HCT116 (cell line): ENCODE data around the gene CSPG4. TPM values are rescaled to one million over a fixed set of nuclear protein-coding genes. Genes with fewer than 3 reads are reported as not detected.

Experiments
- ATAC-seq: fragments of 200-7000 bp; cut with Tn5 transposase; 2 replicates; pipeline ENCODE4 v1.9.1; 2020; ENCODE audit warnings: mild to moderate bottlenecking, moderate library complexity
- BruUV-seq: library from RNA; stranded (reverse); fragments of 400-500 nt; replicated peaks from 2 replicates; lab custom pipeline; 2021; lab: Mats Ljungman, UMichigan
- CTCF ChIA-PET: fragments of 300-600 bp; sonication (Branson Sonifier 250); formaldehyde crosslinking; loops from one replicate; lab custom pipeline; 2021; ENCODE audit warnings: antibody characterized with exemption; lab: Charles Lee
- POLR2A ChIA-PET: fragments of 300-600, 350-600 bp; sonication (Branson Sonifier 250); formaldehyde crosslinking; loops from one replicate; lab custom pipeline; 2021; ENCODE audit warnings: antibody characterized with exemption; lab: Charles Lee
- RAD21 ChIA-PET, 2 experiments: fragments of 300-600 bp; sonication (Branson Sonifier 250); formaldehyde crosslinking; loops; one replicate each; lab custom pipeline; 2023; ENCODE audit warnings: low total read pairs in 2 of 2; ENCODE audit not compliant: uncharacterized antibody in 2 of 2, unreplicated experiment in 2 of 2, low non-redundant PET in 1 of 2; lab: Charles Lee
- DNase-seq: peaks from one replicate; pipeline ENCODE4 v3.0.0-alpha.2; 2010; ENCODE audit warnings: low read depth, low spot score
- H2AFZ ChIP-seq: fragments of 200-600 bp; shearing (Covaris generic), sonication (generic); 2 replicates; pipeline ENCODE4 v1.6.1; 2017; ENCODE audit warnings: low read depth, mixed run types, mixed read lengths, antibody characterized with exemption, low read length; ENCODE audit not compliant: poor library complexity, severe bottlenecking
- H3K27ac ChIP-seq: 2 replicates; pipeline ENCODE4 v1.5.1; 2012; ENCODE audit warnings: low read depth, low read length
- H3K27me3 ChIP-seq: fragments of 200-600 bp; sonication (generic); 2 replicates; pipeline ENCODE4 v1.6.1; 2016; ENCODE audit warnings: mixed run types, low read length, mixed read lengths; ENCODE audit not compliant: insufficient read depth
- H3K36me3 ChIP-seq, 2 experiments: fragments of 200-500 bp in 1 of 2; fragments of 200-600 bp in 1 of 2; sonication (Bioruptor generic) in 1 of 2; sonication (generic) in 1 of 2; 2 replicates each; pipeline versions ENCODE4 v1.5.1 to v1.6.1; 2014 to 2016; ENCODE audit warnings: low read length in 2 of 2, inconsistent platforms in 1 of 2, mixed read lengths in 1 of 2, mixed run types in 1 of 2; ENCODE audit not compliant: insufficient read depth in 2 of 2, control insufficient read depth in 1 of 2
- H3K4me1 ChIP-seq, 2 experiments: fragments of 200-600 bp in 1 of 2; sonication (generic) in 1 of 2; 2 replicates each; pipeline versions ENCODE4 v1.5.1 to v1.6.1; 2012 to 2017; ENCODE audit warnings: low read length in 2 of 2, inconsistent platforms in 1 of 2, mild to moderate bottlenecking in 1 of 2, mixed read lengths in 1 of 2, mixed run types in 1 of 2, moderate library complexity in 1 of 2; ENCODE audit not compliant: insufficient read depth in 2 of 2, control insufficient read depth in 1 of 2
- H3K4me2 ChIP-seq: fragments of 200-600 bp; sonication (generic); 2 replicates; pipeline ENCODE4 v1.6.1; 2017; ENCODE audit warnings: mixed run types, low read length, mixed read lengths
- H3K4me3 ChIP-seq, 2 experiments: fragments of 200-600 bp in 1 of 2; sonication (generic) in 1 of 2; replicated peaks in 1 of 2; 2 replicates each; pipeline ENCODE4 v1.5.1; 2011 to 2016; ENCODE audit warnings: low read length in 2 of 2, control low read depth in 1 of 2, low read depth in 1 of 2, mild to moderate bottlenecking in 1 of 2, mixed read lengths in 1 of 2, mixed run types in 1 of 2
- H3K79me2 ChIP-seq: fragments of 200-600 bp; sonication (generic); 2 replicates; pipeline ENCODE4 v1.6.1; 2017; ENCODE audit warnings: mild to moderate bottlenecking, mixed run types, low read length, moderate library complexity, mixed read lengths; ENCODE audit not compliant: insufficient read depth
- H3K9ac ChIP-seq: fragments of 200-600 bp; sonication (generic); 2 replicates; pipeline ENCODE4 v1.6.1; 2016; ENCODE audit warnings: low read length, mixed read lengths
- H3K9me2 ChIP-seq: fragments of 200-600 bp; sonication (generic), shearing (Covaris generic); 2 replicates; pipeline ENCODE4 v1.6.1; 2017; ENCODE audit warnings: mixed run types, mild to moderate bottlenecking, moderate library complexity; ENCODE audit not compliant: insufficient read depth
- H3K9me3 ChIP-seq, 2 experiments: fragments of 200-500 bp in 1 of 2; fragments of 200-600 bp in 1 of 2; sonication (Bioruptor generic) in 1 of 2; sonication (generic) in 1 of 2; 2 replicates each; pipeline ENCODE4 v1.6.1; 2014 to 2017; ENCODE audit warnings: low read length in 2 of 2, mixed read lengths in 2 of 2, inconsistent platforms in 1 of 2, low read depth in 1 of 2, mild to moderate bottlenecking in 1 of 2, mixed run types in 1 of 2, moderate library complexity in 1 of 2; ENCODE audit not compliant: control insufficient read depth in 1 of 2, insufficient read depth in 1 of 2
- H4K20me1 ChIP-seq: fragments of 200-600 bp; sonication (generic), shearing (Covaris generic); 2 replicates; pipeline ENCODE4 v1.6.1; 2017; ENCODE audit warnings: mixed run types, mild to moderate bottlenecking, moderate library complexity; ENCODE audit not compliant: insufficient read depth
- CBX3 ChIP-seq: IDR thresholded peaks from 2 replicates; pipeline ENCODE4 v1.6.1; 2012; ENCODE audit warnings: low read depth
- CEBPB ChIP-seq: IDR thresholded peaks from 2 replicates; pipeline ENCODE4 v1.6.1; 2012; ENCODE audit warnings: low read depth
- CTCF ChIP-seq, 3 experiments: fragments of 200-600 bp in 1 of 3; sonication (generic) in 1 of 3; IDR thresholded peaks in 2 of 3; conservative IDR thresholded peaks in 1 of 3; 2 replicates each; pipeline ENCODE4 v1.5.1; 2012 to 2017; ENCODE audit warnings: low read depth in 2 of 3, low read length in 2 of 3, antibody characterized with exemption in 1 of 3, borderline replicate concordance in 1 of 3, control low read depth in 1 of 3, mild to moderate bottlenecking in 1 of 3, mixed read lengths in 1 of 3, mixed run types in 1 of 3, moderate library complexity in 1 of 3; ENCODE audit not compliant: insufficient read depth in 1 of 3
- EGR1 ChIP-seq: IDR thresholded peaks from 2 replicates; pipeline ENCODE4 v1.6.1; 2012; ENCODE audit warnings: low read depth
- ELF1 ChIP-seq: IDR thresholded peaks from 2 replicates; pipeline ENCODE4 v1.6.1; 2012; ENCODE audit warnings: low read depth, borderline replicate concordance
- EZH2 ChIP-seq: fragments of 200-600 bp; sonication (generic); IDR thresholded peaks from 2 replicates; pipeline ENCODE4 v1.6.1; 2017; ENCODE audit warnings: antibody characterized with exemption, mixed run types
- FOSL1 ChIP-seq: IDR thresholded peaks from 2 replicates; pipeline ENCODE4 v1.6.1; 2012; ENCODE audit warnings: low read depth
- JUND ChIP-seq: IDR thresholded peaks from 2 replicates; pipeline ENCODE4 v1.6.1; 2012
- POLR2AphosphoS5 ChIP-seq: IDR thresholded peaks from 2 replicates; pipeline ENCODE4 v1.6.1; 2011; ENCODE audit warnings: mild to moderate bottlenecking, low read depth, low read length, moderate library complexity
- RAD21 ChIP-seq: IDR thresholded peaks from 2 replicates; pipeline ENCODE4 v1.6.1; 2012; ENCODE audit warnings: low read depth, mild to moderate bottlenecking
- SIN3A ChIP-seq: IDR thresholded peaks from 2 replicates; pipeline ENCODE4 v1.6.1; 2012; ENCODE audit warnings: low read depth
- SP1 ChIP-seq: IDR thresholded peaks from 2 replicates; pipeline ENCODE4 v1.6.1; 2012; ENCODE audit warnings: low read depth
- SRF ChIP-seq: IDR thresholded peaks from 2 replicates; pipeline ENCODE4 v1.6.1; 2012; ENCODE audit warnings: low read depth
- TCF7L2 ChIP-seq: IDR thresholded peaks from 2 replicates; pipeline ENCODE4 v1.7.0; 2011; ENCODE audit warnings: borderline replicate concordance, inconsistent platforms; ENCODE audit not compliant: insufficient read depth, insufficient read length; ENCODE audit errors: extremely low read depth
- YY1 ChIP-seq: IDR thresholded peaks from 2 replicates; pipeline ENCODE4 v1.6.1; 2011; ENCODE audit warnings: low read length, low read depth, moderate library complexity, mild to moderate bottlenecking; ENCODE audit not compliant: insufficient replicate concordance; ENCODE audit errors: extremely low read depth
- ZFX ChIP-seq: fragments of 450-650 bp; IDR thresholded peaks from 2 replicates; pipeline ENCODE4 v1.6.1; 2017
- ZNF274 ChIP-seq: fragments of 200-500 bp; sonication (Bioruptor generic); IDR thresholded peaks from 2 replicates; pipeline ENCODE4 v1.6.1; 2014; ENCODE audit warnings: mild to moderate bottlenecking, low read depth, low read length, inconsistent platforms
- intact Hi-C: fragments of 100-400 bp; cut with micrococcal nuclease; formaldehyde crosslinking; loops from 2 replicates; pipeline ENCODE4 v1.10.0; 2022
- total RNA-seq: library from RNA; stranded (reverse); gene quantifications from one replicate; pipeline ENCODE4 v1.2.1, GENCODE V29; 2021; ENCODE audit not compliant: unreplicated experiment
- TF ChIP-seq, protein P1 (sequence below): IDR thresholded peaks from 2 replicates; pipeline ENCODE4 v1.6.1; 2012; ENCODE audit warnings: low read depth
- TF ChIP-seq, protein P2 (sequence below): IDR thresholded peaks from 2 replicates; pipeline ENCODE4 v1.6.1; 2012
- TF ChIP-seq, protein P3 (sequence below): IDR thresholded peaks from 2 replicates; pipeline ENCODE4 v1.6.1; 2011; ENCODE audit warnings: mild to moderate bottlenecking, low read length, moderate library complexity; ENCODE audit not compliant: insufficient replicate concordance; ENCODE audit errors: extremely low read depth

The CSPG4 gene
- total RNA-seq, 1 experiment from 2014 or later, result 18.1 TPM

DNA sequence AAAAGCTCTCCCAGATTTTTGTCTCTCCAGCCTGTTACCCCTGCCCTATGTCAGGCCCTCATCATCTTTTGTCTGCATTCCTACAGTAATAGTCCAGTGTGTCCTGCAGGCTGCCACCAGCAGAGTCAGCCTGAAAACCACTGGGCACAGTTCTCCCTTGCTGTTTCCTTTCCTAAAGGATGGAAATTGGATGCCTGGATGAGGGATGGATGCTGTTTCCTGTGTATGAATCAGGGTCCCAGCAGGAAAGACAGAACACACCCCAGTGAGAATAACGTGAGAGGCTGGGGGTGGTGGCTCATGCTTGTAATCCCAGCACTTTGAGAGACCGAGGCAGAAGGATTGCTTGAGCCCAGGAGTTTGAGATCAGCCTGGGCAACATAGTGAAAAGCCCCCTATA, 68.3 kb downstream of the CSPG4 start:
- CTCF ChIA-PET, result no interaction called here
- Histone ChIP-seq H4K20me1 (no peaks in the 10 kb centered on the region), H3K9ac (no peak overlapping the region), H3K9me2 (no peaks in the 10 kb centered on the region), H3K4me1 (peaks cover 13 to 45% of the 10 kb centered on the region in 2 experiments), H3K9me3 (no peaks in the 10 kb centered on the region), H2AFZ (no peak overlapping the region), H3K79me2 (peaks cover 13% of the 10 kb centered on the region), H3K4me2 (no peak overlapping the region), H3K27ac (no peak overlapping the region), H3K27me3 (no peaks in the 10 kb centered on the region), H3K36me3 (peaks cover 0 to 3% of the 10 kb centered on the region in 2 experiments; a peak in 1 of 4 replicates), H3K4me3 (no peak overlapping the region)
- intact Hi-C loops, result no loop called here
- no peak for TF ChIP-seq EGR1
- no peak for TF ChIP-seq TCF7L2
- no peak for TF ChIP-seq ZFX
- no peak for TF ChIP-seq RAD21
- TF ChIP-seq, protein P1, sequence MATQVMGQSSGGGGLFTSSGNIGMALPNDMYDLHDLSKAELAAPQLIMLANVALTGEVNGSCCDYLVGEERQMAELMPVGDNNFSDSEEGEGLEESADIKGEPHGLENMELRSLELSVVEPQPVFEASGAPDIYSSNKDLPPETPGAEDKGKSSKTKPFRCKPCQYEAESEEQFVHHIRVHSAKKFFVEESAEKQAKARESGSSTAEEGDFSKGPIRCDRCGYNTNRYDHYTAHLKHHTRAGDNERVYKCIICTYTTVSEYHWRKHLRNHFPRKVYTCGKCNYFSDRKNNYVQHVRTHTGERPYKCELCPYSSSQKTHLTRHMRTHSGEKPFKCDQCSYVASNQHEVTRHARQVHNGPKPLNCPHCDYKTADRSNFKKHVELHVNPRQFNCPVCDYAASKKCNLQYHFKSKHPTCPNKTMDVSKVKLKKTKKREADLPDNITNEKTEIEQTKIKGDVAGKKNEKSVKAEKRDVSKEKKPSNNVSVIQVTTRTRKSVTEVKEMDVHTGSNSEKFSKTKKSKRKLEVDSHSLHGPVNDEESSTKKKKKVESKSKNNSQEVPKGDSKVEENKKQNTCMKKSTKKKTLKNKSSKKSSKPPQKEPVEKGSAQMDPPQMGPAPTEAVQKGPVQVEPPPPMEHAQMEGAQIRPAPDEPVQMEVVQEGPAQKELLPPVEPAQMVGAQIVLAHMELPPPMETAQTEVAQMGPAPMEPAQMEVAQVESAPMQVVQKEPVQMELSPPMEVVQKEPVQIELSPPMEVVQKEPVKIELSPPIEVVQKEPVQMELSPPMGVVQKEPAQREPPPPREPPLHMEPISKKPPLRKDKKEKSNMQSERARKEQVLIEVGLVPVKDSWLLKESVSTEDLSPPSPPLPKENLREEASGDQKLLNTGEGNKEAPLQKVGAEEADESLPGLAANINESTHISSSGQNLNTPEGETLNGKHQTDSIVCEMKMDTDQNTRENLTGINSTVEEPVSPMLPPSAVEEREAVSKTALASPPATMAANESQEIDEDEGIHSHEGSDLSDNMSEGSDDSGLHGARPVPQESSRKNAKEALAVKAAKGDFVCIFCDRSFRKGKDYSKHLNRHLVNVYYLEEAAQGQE, result no peak
- TF ChIP-seq ZNF274, result no peak
- no peak for TF ChIP-seq FOSL1
- TF ChIP-seq ELF1, result no peak
- TF ChIP-seq, protein P2, sequence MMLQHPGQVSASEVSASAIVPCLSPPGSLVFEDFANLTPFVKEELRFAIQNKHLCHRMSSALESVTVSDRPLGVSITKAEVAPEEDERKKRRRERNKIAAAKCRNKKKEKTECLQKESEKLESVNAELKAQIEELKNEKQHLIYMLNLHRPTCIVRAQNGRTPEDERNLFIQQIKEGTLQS, result no peak
- TF ChIP-seq CBX3, result no peak
- no peak for TF ChIP-seq CEBPB
- TF ChIP-seq, protein P3, sequence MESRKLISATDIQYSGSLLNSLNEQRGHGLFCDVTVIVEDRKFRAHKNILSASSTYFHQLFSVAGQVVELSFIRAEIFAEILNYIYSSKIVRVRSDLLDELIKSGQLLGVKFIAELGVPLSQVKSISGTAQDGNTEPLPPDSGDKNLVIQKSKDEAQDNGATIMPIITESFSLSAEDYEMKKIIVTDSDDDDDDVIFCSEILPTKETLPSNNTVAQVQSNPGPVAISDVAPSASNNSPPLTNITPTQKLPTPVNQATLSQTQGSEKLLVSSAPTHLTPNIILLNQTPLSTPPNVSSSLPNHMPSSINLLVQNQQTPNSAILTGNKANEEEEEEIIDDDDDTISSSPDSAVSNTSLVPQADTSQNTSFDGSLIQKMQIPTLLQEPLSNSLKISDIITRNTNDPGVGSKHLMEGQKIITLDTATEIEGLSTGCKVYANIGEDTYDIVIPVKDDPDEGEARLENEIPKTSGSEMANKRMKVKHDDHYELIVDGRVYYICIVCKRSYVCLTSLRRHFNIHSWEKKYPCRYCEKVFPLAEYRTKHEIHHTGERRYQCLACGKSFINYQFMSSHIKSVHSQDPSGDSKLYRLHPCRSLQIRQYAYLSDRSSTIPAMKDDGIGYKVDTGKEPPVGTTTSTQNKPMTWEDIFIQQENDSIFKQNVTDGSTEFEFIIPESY, result no peak
- no peak for TF ChIP-seq SRF
- no peak for TF ChIP-seq SP1
- no peak for TF ChIP-seq YY1
- no peak for TF ChIP-seq SIN3A
- TF ChIP-seq CTCF (IDR thresholded peaks at IDR 0.05 in 2 of 3, conservative IDR thresholded peaks at IDR 0.05 in 1 of 3; ENCODE audit: borderline replicate concordance in 1 of 3, insufficient read depth in 1 of 3, low read depth in 2 of 3, low read length in 2 of 3), result no peak
- TF ChIP-seq EZH2, result no peak
- no peak for TF ChIP-seq JUND
- no peak for TF ChIP-seq POLR2AphosphoS5
- RAD21 ChIA-PET, result no interaction called here
- POLR2A ChIA-PET, result no interaction called here
- ATAC-seq (no peak), DNase-seq (no peak)
- BruUV-seq, result no TSS peak
